Measurements from ENCODE around the gene TNFSF11. TPM values are rescaled to one million over a fixed set of nuclear protein-coding genes. Genes with fewer than 3 reads are reported as not detected.

Gene TNFSF11
- total RNA-seq, 1 experiment from 2014 or later, result 3.5 TPM

DNA sequence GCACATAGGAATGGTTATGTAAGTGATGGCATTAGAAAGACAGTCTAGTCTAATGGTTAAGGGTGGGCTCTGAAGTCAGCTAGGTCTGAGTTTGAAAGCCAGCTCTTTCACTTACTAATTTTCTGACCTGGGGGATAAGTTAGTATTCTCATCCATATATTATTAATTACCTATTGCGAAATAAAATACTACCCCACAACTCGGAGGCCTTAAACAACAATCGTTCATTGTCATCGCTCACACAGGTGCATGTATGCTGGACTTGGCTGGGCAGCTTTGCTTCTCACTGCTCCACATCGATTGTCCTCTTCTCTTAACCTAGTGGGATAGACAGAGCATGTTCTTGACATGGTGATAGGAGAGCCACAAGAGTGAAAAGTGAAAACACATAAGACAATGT lies 54.7 kb downstream of the TNFSF11 start:
- peaks cover 3% of the 10 kb centered on the region; the same call in 1 of the 2 replicates for H3K27me3 Mint-ChIP-seq (ENCODE audit: low read depth)
- H3K36me3 Mint-ChIP-seq (ENCODE audit: insufficient read depth in 1 of 3, low read depth in 3 of 3), result no peaks in the 10 kb centered on the region

More for the DNA sequence above, 54.7 kb downstream of the TNFSF11 start:
- no peaks in the 10 kb centered on the region for H3K79me2 ChIP-seq (ENCODE audit: insufficient read depth, low read length)
- H3K18ac ChIP-seq (ENCODE audit: insufficient read length, low read depth, low read length), result no peak overlapping the region
- H2BK120ac ChIP-seq (ENCODE audit: low read depth, low read length, poor library complexity, severe bottlenecking), result no peak overlapping the region
- H4K8ac ChIP-seq (replicated peaks; ENCODE audit: insufficient read length, low read depth, low read length), result no peak overlapping the region
- H3T11ph ChIP-seq (ENCODE audit: low read length), result no peak overlapping the region
- H4K20me1 ChIP-seq (ENCODE audit: control insufficient read depth, insufficient read depth, insufficient read length), result no peaks in the 10 kb centered on the region
- DNase-seq, result no peak
- H3K4ac ChIP-seq (ENCODE audit: low read depth, low read length), result no peak overlapping the region
- H2BK12ac ChIP-seq (ENCODE audit: insufficient read length, low read depth, low read length), result no peak overlapping the region
- no peak overlapping the region for H4K5ac ChIP-seq (ENCODE audit: insufficient read length, low read depth, low read length)
- TF ChIP-seq CTCF (conservative IDR thresholded peaks at IDR 0.05), result no peak
- H3K9me3 ChIP-seq (ENCODE audit: control insufficient read depth, low read depth, low read length), result no peaks in the 10 kb centered on the region
- H2AK5ac ChIP-seq (ENCODE audit: insufficient read length, low read length), result no peak overlapping the region
- no peak overlapping the region for H2BK20ac ChIP-seq (ENCODE audit: low read depth, low read length, poor library complexity, severe bottlenecking)
- H3K23me2 ChIP-seq (ENCODE audit: insufficient read length, low read depth, low read length, poor library complexity, severe bottlenecking), result no peaks in the 10 kb centered on the region
- Mint-ChIP-seq H3K27ac (no peak overlapping the region), H3K4me3 (no peak overlapping the region), H3K9me3 (no peaks in the 10 kb centered on the region), H3K4me1 (no peaks in the 10 kb centered on the region)
- no peak overlapping the region for H4K91ac ChIP-seq (ENCODE audit: insufficient read length, low read depth, low read length)
- no peak overlapping the region for H2BK5ac ChIP-seq (ENCODE audit: insufficient read length, low read length)
- no peaks in the 10 kb centered on the region for H3K27me3 ChIP-seq (ENCODE audit: insufficient read depth, low read length)
- no peak overlapping the region for H3K14ac ChIP-seq (ENCODE audit: insufficient read depth, low read length)
- H3K4me2 ChIP-seq (ENCODE audit: insufficient read depth, insufficient read length, low read length), result no peak overlapping the region
- no peaks in the 10 kb centered on the region for H3K4me1 ChIP-seq (ENCODE audit: insufficient read depth, low read length)
- WGBS (ENCODE audit: extremely low coverage, insufficient read length, low lambda C conversion rate), result no CpG with 5 or more reads among the region's 5 CpGs
- no peak overlapping the region for H3K23ac ChIP-seq (ENCODE audit: insufficient read length, low read depth, low read length)
- H3K79me1 ChIP-seq (ENCODE audit: insufficient read depth, low read depth, low read length, poor library complexity, severe bottlenecking), result no peaks in the 10 kb centered on the region
- no peak overlapping the region for H3K9ac ChIP-seq (ENCODE audit: extremely low read depth, insufficient read length, low read length)
- no peak overlapping the region for H3K56ac ChIP-seq (ENCODE audit: insufficient read length, low read depth, low read length)
- H2AFZ ChIP-seq (ENCODE audit: low read length), result no peak overlapping the region
- H3K27ac ChIP-seq (ENCODE audit: insufficient read length, low read depth, low read length), result no peak overlapping the region
- H2BK15ac ChIP-seq (ENCODE audit: low read depth, low read length), result no peak overlapping the region
